HEK293 (cell line): Measurements from ENCODE around the gene AMMECR1.

ENCODE experiments used
- CTCF ChIA-PET: fragments of 350-600 bp; formaldehyde crosslinking; extraction: SDS; loops from one replicate; lab custom pipeline; 2021; ENCODE audit warnings: antibody characterized with exemption; lab: Yijun Ruan, JAX
- POLR2A ChIA-PET: fragments of 300-600 bp; formaldehyde crosslinking; extraction: SDS; loops from one replicate; lab custom pipeline; 2020; ENCODE audit warnings: antibody characterized with exemption, inconsistent platforms; lab: Yijun Ruan, JAX
- H3K27ac ChIP-seq: fragments of 200-500 bp; sonication (Bioruptor generic); 2 replicates; pipeline ENCODE4 v1.5.1; 2014; ENCODE audit warnings: low read depth, low read length, control low read depth, inconsistent platforms; ENCODE audit errors: extremely low read depth
- H3K36me3 ChIP-seq, 2 experiments: fragments of 200-500 bp in 1 of 2; sonication (Bioruptor generic) in 1 of 2; 1 replicate in 1 of 2; 2 replicates in 1 of 2; pipeline ENCODE4 v1.5.1; 2014 to 2017; ENCODE audit warnings: inconsistent platforms in 2 of 2, low read length in 2 of 2; ENCODE audit not compliant: control insufficient read depth in 2 of 2, insufficient read depth in 1 of 2
- H3K4me1 ChIP-seq: fragments of 200-500 bp; sonication (Bioruptor generic); 2 replicates; pipeline ENCODE4 v1.5.1; 2014; ENCODE audit warnings: mild to moderate bottlenecking, low read length, inconsistent platforms; ENCODE audit not compliant: control insufficient read depth, insufficient read depth
- H3K4me3 ChIP-seq: 2 replicates; pipeline ENCODE4 v1.5.1; 2011; ENCODE audit warnings: low read depth, mild to moderate bottlenecking, control low read depth, low read length, moderate library complexity
- H3K9me3 ChIP-seq: fragments of 200-500 bp; sonication (Bioruptor generic); 2 replicates; pipeline ENCODE4 v1.5.1; 2014; ENCODE audit warnings: low read depth, low read length, inconsistent platforms; ENCODE audit not compliant: control insufficient read depth, insufficient read depth
- MYNN ChIP-seq: fragments of 450-650 bp; formaldehyde crosslinking; IDR thresholded peaks from 2 replicates; pipeline ENCODE4 v1.5.1; 2016; ENCODE audit warnings: missing biosample characterization, missing genetic modification characterization, borderline replicate concordance
- RBAK ChIP-seq: fragments of 450-650 bp; formaldehyde crosslinking; IDR thresholded peaks from 2 replicates; pipeline ENCODE4 v1.5.1; 2016; ENCODE audit warnings: missing biosample characterization, missing genetic modification characterization
- REPIN1 ChIP-seq: fragments of 450-650 bp; formaldehyde crosslinking; IDR thresholded peaks from 2 replicates; pipeline ENCODE4 v1.5.1; 2017; ENCODE audit warnings: missing biosample characterization, missing genetic modification characterization, low read depth
- SALL2 ChIP-seq: fragments of 450-650 bp; formaldehyde crosslinking; IDR thresholded peaks from 2 replicates; pipeline ENCODE4 v1.5.0; 2017; ENCODE audit warnings: missing biosample characterization, mild to moderate bottlenecking, missing genetic modification characterization, borderline replicate concordance
- ZFHX2 ChIP-seq: fragments of 450-650 bp; formaldehyde crosslinking; conservative IDR thresholded peaks from 2 replicates; pipeline ENCODE4 v1.5.1; 2016; ENCODE audit warnings: missing biosample characterization, missing genetic modification characterization
- ZNF10 ChIP-seq: fragments of 450-650 bp; formaldehyde crosslinking; IDR thresholded peaks from 2 replicates; pipeline ENCODE4 v1.5.1; 2017; ENCODE audit warnings: missing biosample characterization, missing genetic modification characterization
- ZNF112 ChIP-seq: fragments of 450-650 bp; formaldehyde crosslinking; IDR thresholded peaks from 2 replicates; pipeline ENCODE4 v1.5.0; 2017; ENCODE audit warnings: missing biosample characterization, missing genetic modification characterization
- ZNF138 ChIP-seq: fragments of 450-650 bp; formaldehyde crosslinking; IDR thresholded peaks from 2 replicates; pipeline ENCODE4 v1.5.1; 2016; ENCODE audit warnings: missing biosample characterization, missing genetic modification characterization, borderline replicate concordance
- ZNF16 ChIP-seq: fragments of 450-650 bp; formaldehyde crosslinking; IDR thresholded peaks from 2 replicates; pipeline ENCODE4 v1.5.1; 2016; ENCODE audit warnings: low read depth, missing biosample characterization, missing genetic modification characterization
- ZNF26 ChIP-seq: fragments of 450-650 bp; formaldehyde crosslinking; IDR thresholded peaks from 2 replicates; pipeline ENCODE4 v1.5.1; 2016; ENCODE audit warnings: missing biosample characterization, missing genetic modification characterization
- ZNF423 ChIP-seq: fragments of 450-650 bp; formaldehyde crosslinking; IDR thresholded peaks from 2 replicates; pipeline ENCODE4 v1.5.1; 2016; ENCODE audit warnings: missing biosample characterization, missing genetic modification characterization
- ZNF521 ChIP-seq: fragments of 450-650 bp; formaldehyde crosslinking; IDR thresholded peaks from 2 replicates; pipeline ENCODE4 v1.5.1; 2017; ENCODE audit warnings: missing biosample characterization, mild to moderate bottlenecking, missing genetic modification characterization
- ZNF561 ChIP-seq: fragments of 450-650 bp; IDR thresholded peaks from 2 replicates; pipeline ENCODE4 v1.5.1; 2018; ENCODE audit warnings: missing biosample characterization, missing genetic modification characterization, borderline replicate concordance
- ZNF610 ChIP-seq: fragments of 450-650 bp; formaldehyde crosslinking; IDR thresholded peaks from 2 replicates; pipeline ENCODE4 v1.5.1; 2016; ENCODE audit warnings: missing biosample characterization, missing genetic modification characterization, borderline replicate concordance
- ZNF626 ChIP-seq: fragments of 450-650 bp; sonication (Bioruptor Pico); formaldehyde crosslinking; IDR thresholded peaks from 2 replicates; pipeline ENCODE4 v1.5.1; 2018; ENCODE audit warnings: missing biosample characterization, missing genetic modification characterization, inconsistent platforms
- ZNF654 ChIP-seq: fragments of 450-650 bp; formaldehyde crosslinking; IDR thresholded peaks from 2 replicates; pipeline ENCODE4 v1.5.1; 2016; ENCODE audit warnings: low read depth, missing biosample characterization, missing genetic modification characterization
- ZNF660 ChIP-seq: fragments of 450-650 bp; IDR thresholded peaks from 2 replicates; pipeline ENCODE4 v1.5.1; 2018; ENCODE audit warnings: missing biosample characterization, mild to moderate bottlenecking, missing genetic modification characterization
- ZNF707 ChIP-seq: fragments of 450-650 bp; formaldehyde crosslinking; IDR thresholded peaks from 2 replicates; pipeline ENCODE4 v1.5.1; 2016; ENCODE audit warnings: missing biosample characterization, missing genetic modification characterization
- ZSCAN4 ChIP-seq: fragments of 450-650 bp; formaldehyde crosslinking; IDR thresholded peaks from 2 replicates; pipeline ENCODE4 v1.5.1; 2017; ENCODE audit warnings: missing biosample characterization, missing genetic modification characterization
- TF ChIP-seq, protein P1 (sequence below): fragments of 450-650 bp; formaldehyde crosslinking; IDR thresholded peaks from 2 replicates; pipeline ENCODE4 v1.5.1; 2016; ENCODE audit warnings: missing biosample characterization, missing genetic modification characterization
- TF ChIP-seq, protein P2 (sequence below): fragments of 450-650 bp; formaldehyde crosslinking; IDR thresholded peaks from 2 replicates; pipeline ENCODE4 v1.5.1; 2016; ENCODE audit warnings: missing biosample characterization, missing genetic modification characterization

AMMECR1 gene

DNA sequence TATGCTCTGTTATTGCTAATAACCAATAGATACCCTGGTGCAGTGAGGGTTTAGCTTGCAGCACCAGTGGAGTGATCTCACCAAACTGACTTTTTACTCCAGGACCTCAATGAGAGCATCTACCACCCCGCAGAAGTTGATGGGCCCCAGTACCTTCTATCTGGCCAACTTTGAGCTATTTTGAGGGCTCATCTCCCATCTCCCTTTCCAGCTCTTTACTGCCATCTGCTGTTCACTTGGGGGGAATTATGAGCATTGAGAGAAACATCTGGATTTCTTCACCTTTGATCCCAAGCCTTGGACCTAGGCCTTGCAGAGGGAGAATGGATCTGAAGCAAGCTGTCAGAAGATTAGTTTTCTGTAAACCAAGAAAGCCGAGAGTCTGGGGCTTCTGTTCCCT, 171.4 kb downstream of the AMMECR1 start (continued):
- TF ChIP-seq ZSCAN4 (tag by site-specific recombination) (no peak), ZNF660 (tag by site-specific recombination) (0 out of 2 replicates have a peak, but pooled peaks have one; percentile 33), ZNF521 (tag by site-specific recombination) (no peak), MYNN (tag by site-specific recombination) (no peak), ZNF10 (tag by site-specific recombination) (no peak)
- TF ChIP-seq, protein P1, sequence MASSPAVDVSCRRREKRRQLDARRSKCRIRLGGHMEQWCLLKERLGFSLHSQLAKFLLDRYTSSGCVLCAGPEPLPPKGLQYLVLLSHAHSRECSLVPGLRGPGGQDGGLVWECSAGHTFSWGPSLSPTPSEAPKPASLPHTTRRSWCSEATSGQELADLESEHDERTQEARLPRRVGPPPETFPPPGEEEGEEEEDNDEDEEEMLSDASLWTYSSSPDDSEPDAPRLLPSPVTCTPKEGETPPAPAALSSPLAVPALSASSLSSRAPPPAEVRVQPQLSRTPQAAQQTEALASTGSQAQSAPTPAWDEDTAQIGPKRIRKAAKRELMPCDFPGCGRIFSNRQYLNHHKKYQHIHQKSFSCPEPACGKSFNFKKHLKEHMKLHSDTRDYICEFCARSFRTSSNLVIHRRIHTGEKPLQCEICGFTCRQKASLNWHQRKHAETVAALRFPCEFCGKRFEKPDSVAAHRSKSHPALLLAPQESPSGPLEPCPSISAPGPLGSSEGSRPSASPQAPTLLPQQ (tag by site-specific recombination), result peak; percentile 57

- Histone ChIP-seq H3K4me1 (no peaks in the 10 kb centered on the region), H3K36me3 (peaks cover 5% of the 10 kb centered on the region in 2 experiments; a peak in 2 of 3 replicates), H3K9me3 (no peaks in the 10 kb centered on the region), H3K27ac (no peak overlapping the region), H3K4me3 (no peak overlapping the region)
- no peak for TF ChIP-seq ZNF626 (tag by site-specific recombination)
- TF ChIP-seq ZNF26 (tag by site-specific recombination), result no peak
- peak; percentile 61 for TF ChIP-seq ZNF654 (tag by site-specific recombination)
- CTCF ChIA-PET, result interaction anchor here (0.5 to 3.2 kb wide), 58 partner anchors 8 to 1450 kb away, joined by 3 to 50 read pairs (median 4); no protein-coding TSS in a partner anchor
- POLR2A ChIA-PET, result no interaction called here
Measured at GRCh38 chrX:110145854-110146253, 172.0 kb downstream of the AMMECR1 start.

GRCh38 chrX:110145311-110145710, 172.6 kb downstream of the AMMECR1 start:
- Histone ChIP-seq H3K4me3 (no peak overlapping the region), H3K27ac (no peak overlapping the region), H3K4me1 (no peaks in the 10 kb centered on the region), H3K9me3 (no peaks in the 10 kb centered on the region), H3K36me3 (peaks cover 5% of the 10 kb centered on the region in 2 experiments; a peak in 2 of 3 replicates)
- CTCF ChIA-PET, result interaction anchor here (0.5 to 3.2 kb wide), 14 partner anchors 8 to 433 kb away, joined by 3 to 25 read pairs (median 6); no protein-coding TSS in a partner anchor
- POLR2A ChIA-PET, result no interaction called here
- no peak for TF ChIP-seq ZNF610
- no peak for TF ChIP-seq ZNF26 (tag by site-specific recombination)
- no peak for TF ChIP-seq REPIN1
- no peak for TF ChIP-seq ZNF112 (tag by site-specific recombination)
- no peak for TF ChIP-seq ZNF707 (tag by site-specific recombination)
- TF ChIP-seq SALL2 (tag by site-specific recombination), result no peak
- TF ChIP-seq ZNF423 (tag by site-specific recombination), result no peak
- no peak for TF ChIP-seq RBAK (tag by site-specific recombination)
- TF ChIP-seq ZNF138 (tag by site-specific recombination), result no peak
- TF ChIP-seq ZFHX2 (tag by site-specific recombination), result no peak
- no peak for TF ChIP-seq ZNF561
- TF ChIP-seq, protein P2, sequence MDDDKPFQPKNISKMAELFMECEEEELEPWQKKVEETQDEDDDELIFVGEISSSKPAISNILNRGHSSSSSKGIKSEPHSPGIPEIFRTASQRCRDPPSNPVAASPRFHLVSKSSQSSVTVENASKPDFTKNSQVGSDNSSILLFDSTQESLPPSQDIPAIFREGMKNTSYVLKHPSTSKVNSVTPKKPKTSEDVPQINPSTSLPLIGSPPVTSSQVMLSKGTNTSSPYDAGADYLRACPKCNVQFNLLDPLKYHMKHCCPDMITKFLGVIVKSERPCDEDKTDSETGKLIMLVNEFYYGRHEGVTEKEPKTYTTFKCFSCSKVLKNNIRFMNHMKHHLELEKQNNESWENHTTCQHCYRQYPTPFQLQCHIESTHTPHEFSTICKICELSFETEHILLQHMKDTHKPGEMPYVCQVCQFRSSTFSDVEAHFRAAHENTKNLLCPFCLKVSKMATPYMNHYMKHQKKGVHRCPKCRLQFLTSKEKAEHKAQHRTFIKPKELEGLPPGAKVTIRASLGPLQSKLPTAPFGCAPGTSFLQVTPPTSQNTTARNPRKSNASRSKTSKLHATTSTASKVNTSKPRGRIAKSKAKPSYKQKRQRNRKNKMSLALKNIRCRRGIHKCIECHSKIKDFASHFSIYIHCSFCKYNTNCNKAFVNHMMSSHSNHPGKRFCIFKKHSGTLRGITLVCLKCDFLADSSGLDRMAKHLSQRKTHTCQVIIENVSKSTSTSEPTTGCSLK (tag by site-specific recombination), result no peak
- TF ChIP-seq ZNF16 (tag by site-specific recombination), result no peak
